CD4-positive, alpha-beta T cell treated with Interleukin-15 for 1 hour (primary cell): ENCODE measurements around the gene UPK3BL2.

ENCODE experiments used
- DNase-seq: peaks from one replicate; pipeline ENCODE4 v3.0.0-alpha.2; 2020

Gene UPK3BL2

DNA sequence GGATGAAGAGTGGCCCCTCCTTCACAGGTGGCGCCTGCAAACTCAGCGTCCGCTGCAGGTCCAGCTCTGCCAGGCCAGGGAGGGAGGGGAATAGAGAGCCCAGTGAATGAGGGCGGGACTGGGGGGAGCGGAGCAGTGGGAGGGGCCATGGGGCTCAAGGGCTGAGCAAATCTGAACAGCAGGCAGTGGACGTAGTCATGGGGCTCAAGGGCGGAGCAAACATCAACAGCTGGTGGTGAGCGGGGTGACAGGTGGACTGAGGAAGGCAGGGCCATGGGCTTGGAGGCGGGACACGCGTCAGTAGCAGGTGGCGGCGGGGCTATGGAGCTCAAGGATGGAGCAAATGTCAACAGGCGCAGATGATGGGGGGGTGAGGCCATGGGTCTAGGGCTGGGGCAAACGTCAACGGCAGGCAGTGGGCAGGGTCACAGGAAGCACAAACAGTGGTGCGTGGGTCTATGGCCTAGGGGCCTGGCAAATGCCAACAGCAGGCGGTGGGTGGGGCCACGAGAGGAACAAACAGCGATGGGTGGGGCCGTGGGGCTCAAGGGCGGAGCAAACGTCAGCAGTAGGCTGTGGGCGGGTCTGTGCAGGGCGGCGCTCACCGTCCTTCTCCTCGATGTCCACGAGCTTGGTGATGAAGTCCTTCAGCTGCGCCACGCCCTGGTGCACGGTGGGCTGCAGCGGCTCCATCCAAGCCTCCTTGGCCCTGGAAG lies 50.1 kb downstream of the UPK3BL2 start:
- DNase-seq = peak; percentile 30

DNA sequence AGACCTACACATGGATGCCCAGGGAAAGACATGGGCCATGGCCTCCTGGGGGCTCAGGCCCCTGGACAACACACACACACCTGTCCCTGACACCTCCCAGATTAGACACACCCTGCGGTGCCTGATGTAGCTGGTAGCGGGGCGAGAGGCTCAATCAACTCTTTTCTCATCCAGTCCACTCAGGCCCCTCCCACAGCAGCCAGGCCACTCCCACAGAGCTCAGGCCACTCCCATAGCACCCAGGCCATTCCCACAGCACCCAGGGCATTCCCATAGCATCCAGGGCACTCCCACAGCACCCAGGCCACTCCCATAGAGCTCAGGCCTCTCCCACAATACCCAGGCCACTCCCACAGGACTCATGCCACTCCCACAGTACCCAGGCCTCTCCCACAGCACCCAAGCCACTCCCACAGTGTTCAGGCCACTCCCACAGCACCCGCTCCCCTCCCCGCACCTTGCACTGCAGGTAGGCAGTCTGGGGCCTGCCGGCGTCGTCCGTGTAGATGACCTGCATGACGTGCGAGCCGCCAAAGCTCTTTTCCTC lies 52.9 kb downstream of the UPK3BL2 start:
- peak; percentile 54 for DNase-seq
